ENCODE data around the gene THSD7B. TPM values are rescaled to one million over a fixed set of nuclear protein-coding genes. Genes with fewer than 3 reads are reported as not detected.

Gene THSD7B
- total and polyA plus RNA-seq, 2 of the 13 experiments (the other 11 are each of a cell fraction or from before 2014, with no cell fraction given): 0.02 TPM; not detected in 1

- DNase-seq (ENCODE audit: low spot score) (no peak), ATAC-seq (no peak), FAIRE-seq (no peak)
- CTCF ChIA-PET (ENCODE audit: low intra/inter-chr PET ratio, low total read pairs): no interaction called here
- TF ChIP-seq GTF2F1 (IDR thresholded peaks at IDR 0.05; ENCODE audit: low read length) (no peak), POGZ (CRISPR knock-in tag; IDR thresholded peaks at IDR 0.05) (no peak), SOX13 (IDR thresholded peaks at IDR 0.05) (no peak), SOX13 (CRISPR knock-in tag; conservative IDR thresholded peaks at IDR 0.05 in 1 of 2, IDR thresholded peaks at IDR 0.05 in 1 of 2) (no peak), ZNF839 (CRISPR knock-in tag; IDR thresholded peaks at IDR 0.05; ENCODE audit: borderline replicate concordance) (no peak), NKX3-1 (CRISPR knock-in tag; IDR thresholded peaks at IDR 0.05) (no peak), ZNF318 (CRISPR knock-in tag; IDR thresholded peaks at IDR 0.05) (no peak), ATF4 (CRISPR knock-in tag; IDR thresholded peaks at IDR 0.05) (no peak), ZNF34 (CRISPR knock-in tag; IDR thresholded peaks at IDR 0.05; ENCODE audit: borderline replicate concordance) (no peak)
- POLR2A ChIA-PET: no interaction called here
- Histone ChIP-seq H3K36me3 (replicated peaks in 1 of 2; ENCODE audit: control insufficient read depth in 1 of 2, insufficient read depth in 2 of 2, low read length in 2 of 2) (no peaks in the 10 kb centered on the region), H2AFZ (ENCODE audit: low read length) (no peak overlapping the region), H3K79me2 (ENCODE audit: insufficient read depth, low read length) (no peaks in the 10 kb centered on the region), H3K27me3 (ENCODE audit: control insufficient read depth in 1 of 2, insufficient read depth in 2 of 2, low read length in 2 of 2) (no peaks in the 10 kb centered on the region), H3K9me3 (ENCODE audit: low read length) (no peaks in the 10 kb centered on the region), H3K4me1 (ENCODE audit: insufficient read depth, low read length) (peaks cover 10% of the 10 kb centered on the region), H3K4me3 (replicated peaks in 1 of 3; ENCODE audit: insufficient read depth in 1 of 3, low read depth in 2 of 3, low read length in 3 of 3) (no peak overlapping the region), H3K9ac (ENCODE audit: insufficient read depth, low read depth, low read length) (no peak overlapping the region), H3K27ac (ENCODE audit: extremely low read length, insufficient read depth, low read length) (no peak overlapping the region), H3K4me2 (ENCODE audit: low read depth, low read length) (no peak overlapping the region), H4K20me1 (ENCODE audit: insufficient read depth, low read length) (no peaks in the 10 kb centered on the region)
- WGBS (ENCODE audit: low lambda C conversion rate): 3% methylated on average over 1 of the region's 1 CpG
- intact Hi-C loops (cut with micrococcal nuclease; ENCODE audit: unreplicated experiment): no loop called here
- BruUV-seq (replicated peaks): no TSS peak
- in situ Hi-C loops (cut with HindIII; ENCODE audit: extremely low pct_ligation_motif_present, low pct_unique_long_range_greater_than_20kb): no loop called here
Observed at GRCh38 chr2:137207030-137207429, 441.7 kb downstream of the THSD7B start.

All from HepG2 (cell line).